GM19467 (cell line): ENCODE data around the gene POLDIP3.

Experiments used
- ATAC-seq: cut with Tn5 transposase; IDR thresholded peaks from one replicate; pipeline ENCODE4 v1.9.1; 2021; ENCODE audit warnings: mild to moderate bottlenecking, moderate library complexity; ENCODE audit not compliant: unreplicated experiment

POLDIP3 gene, protein sequence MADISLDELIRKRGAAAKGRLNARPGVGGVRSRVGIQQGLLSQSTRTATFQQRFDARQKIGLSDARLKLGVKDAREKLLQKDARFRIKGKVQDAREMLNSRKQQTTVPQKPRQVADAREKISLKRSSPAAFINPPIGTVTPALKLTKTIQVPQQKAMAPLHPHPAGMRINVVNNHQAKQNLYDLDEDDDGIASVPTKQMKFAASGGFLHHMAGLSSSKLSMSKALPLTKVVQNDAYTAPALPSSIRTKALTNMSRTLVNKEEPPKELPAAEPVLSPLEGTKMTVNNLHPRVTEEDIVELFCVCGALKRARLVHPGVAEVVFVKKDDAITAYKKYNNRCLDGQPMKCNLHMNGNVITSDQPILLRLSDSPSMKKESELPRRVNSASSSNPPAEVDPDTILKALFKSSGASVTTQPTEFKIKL

GRCh38 chr22:42614312-42615091 is at the start of gene POLDIP3:
Gene POLDIP3, minus strand, starts transcription at chr22:42614883. Its CDS starts 26 bp downstream, at chr22:42614857.
- peak; percentile 55 for ATAC-seq

DNA sequence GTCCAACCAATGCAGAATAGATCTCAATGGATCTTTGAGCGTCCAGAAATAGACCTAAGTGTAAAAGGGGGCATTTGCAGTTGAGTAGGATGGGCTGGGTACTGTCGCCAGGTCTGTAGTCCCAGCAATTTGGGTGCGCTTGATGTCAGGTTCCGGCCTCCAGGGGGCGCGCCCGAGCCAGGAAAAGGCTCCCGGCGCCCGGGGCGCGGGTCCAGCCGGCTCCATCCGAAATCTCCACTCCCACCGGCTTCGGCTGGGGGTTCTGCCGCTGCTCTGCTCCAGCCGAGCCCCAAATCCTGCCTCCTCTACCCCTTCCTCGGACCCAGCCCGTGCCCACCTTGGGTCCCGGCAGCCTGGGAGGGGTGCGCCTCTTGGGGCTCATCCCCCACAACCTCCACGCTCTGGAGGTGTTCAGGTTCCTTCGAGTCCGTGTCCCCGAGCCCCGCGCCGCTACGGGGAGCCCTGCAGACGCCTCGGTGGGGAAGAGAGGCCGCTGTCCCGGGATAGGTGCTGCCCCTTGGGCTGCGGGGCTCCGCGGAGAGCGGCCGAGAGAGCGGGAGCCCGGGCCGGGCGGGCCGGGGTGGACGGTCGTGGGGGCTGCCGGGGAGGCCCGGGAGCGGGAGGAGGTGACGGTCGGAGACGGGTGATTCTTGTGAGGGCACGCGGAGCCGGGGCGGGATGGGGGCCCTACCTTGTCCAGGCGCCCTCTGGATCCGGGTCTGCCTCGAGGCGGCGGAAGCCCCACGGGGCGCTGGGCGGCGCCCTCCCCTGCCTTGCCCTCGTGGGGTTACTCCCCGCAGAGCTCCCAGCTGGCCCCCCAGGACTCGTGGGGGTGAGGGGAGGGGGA is 47.5 kb upstream of the POLDIP3 start:
- ATAC-seq: peak; percentile 63

GRCh38 chr22:42656578-42656977 is 41.9 kb upstream of the POLDIP3 start:
- ATAC-seq: no peak

DNA sequence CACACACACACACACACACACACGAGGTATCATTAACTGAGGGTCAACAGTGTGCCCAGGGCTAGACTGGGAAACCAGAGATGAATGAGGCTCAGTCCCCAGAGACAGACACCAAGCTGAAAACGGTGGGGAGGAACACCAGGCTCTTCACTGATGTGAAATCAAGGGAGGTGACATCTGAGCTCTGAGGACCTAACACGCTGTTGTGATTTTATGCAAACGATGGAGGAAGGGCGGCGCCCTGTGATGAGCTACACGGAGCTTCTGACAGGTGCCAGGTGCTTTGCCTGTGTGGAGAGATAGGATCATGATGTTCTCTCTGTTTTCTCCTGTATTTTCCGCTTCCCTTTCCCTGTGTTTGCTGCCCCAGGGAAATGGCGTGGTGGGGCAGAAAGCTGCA is 41.0 kb upstream of the POLDIP3 start:
- ATAC-seq: peak; percentile 69

GRCh38 chr22:42654436-42655073 is 39.9 kb upstream of the POLDIP3 start:
- no peak for ATAC-seq

GRCh38 chr22:42653999-42654398 is 39.3 kb upstream of the POLDIP3 start:
- ATAC-seq: no peak

GRCh38 chr22:42651134-42651533 is 36.5 kb upstream of the POLDIP3 start:
- no peak for ATAC-seq

DNA sequence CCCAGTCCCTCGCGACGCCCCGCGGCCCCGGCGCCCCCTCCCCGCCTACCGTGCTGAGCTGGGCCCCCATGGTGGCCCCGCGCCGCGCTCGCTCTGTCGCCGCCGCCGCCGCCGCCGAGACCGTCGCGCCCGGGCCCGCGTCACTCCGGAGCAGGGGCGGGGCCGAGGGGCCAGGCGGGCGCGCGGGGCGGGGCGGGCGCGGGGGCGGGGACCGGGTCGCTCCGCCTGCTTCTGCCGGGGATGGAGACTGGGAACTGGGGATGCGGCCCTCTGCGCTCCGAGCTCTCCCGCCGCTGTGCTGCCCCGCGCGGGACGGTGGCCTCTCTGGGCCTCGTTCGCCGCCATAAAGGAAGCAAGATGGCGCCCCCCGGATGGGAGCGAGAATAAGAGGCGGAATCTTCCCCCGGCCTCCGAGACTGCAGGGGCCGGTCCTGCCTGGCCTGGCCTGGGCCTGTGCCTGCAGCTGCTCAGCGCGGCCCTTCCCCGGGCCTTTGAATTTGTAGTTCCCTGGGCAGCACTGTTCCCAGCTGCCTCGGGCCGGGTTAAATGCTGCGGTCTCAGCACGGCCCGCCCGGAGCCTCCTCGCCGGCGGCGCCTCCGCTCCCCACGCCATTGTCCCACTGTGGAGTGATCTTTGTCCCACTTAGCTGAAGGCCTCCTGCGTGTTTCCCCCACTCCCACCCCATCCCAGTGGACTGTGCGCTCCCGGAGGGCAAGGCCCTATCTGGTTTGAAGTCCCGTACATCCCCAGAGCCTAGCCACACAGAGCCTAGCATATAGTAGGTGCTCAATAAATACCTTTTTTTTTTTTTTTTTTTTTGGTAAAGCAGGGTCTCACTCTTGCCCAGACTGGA is 34.8 kb upstream of the POLDIP3 start, which contains the start of gene CYB5R3:
TSS of gene CYB5R3 (minus strand) at position 147 of the 854 bp plus-strand sequence. CDS start at position 70, 77 bp downstream.
- peak; percentile 73 for ATAC-seq

DNA sequence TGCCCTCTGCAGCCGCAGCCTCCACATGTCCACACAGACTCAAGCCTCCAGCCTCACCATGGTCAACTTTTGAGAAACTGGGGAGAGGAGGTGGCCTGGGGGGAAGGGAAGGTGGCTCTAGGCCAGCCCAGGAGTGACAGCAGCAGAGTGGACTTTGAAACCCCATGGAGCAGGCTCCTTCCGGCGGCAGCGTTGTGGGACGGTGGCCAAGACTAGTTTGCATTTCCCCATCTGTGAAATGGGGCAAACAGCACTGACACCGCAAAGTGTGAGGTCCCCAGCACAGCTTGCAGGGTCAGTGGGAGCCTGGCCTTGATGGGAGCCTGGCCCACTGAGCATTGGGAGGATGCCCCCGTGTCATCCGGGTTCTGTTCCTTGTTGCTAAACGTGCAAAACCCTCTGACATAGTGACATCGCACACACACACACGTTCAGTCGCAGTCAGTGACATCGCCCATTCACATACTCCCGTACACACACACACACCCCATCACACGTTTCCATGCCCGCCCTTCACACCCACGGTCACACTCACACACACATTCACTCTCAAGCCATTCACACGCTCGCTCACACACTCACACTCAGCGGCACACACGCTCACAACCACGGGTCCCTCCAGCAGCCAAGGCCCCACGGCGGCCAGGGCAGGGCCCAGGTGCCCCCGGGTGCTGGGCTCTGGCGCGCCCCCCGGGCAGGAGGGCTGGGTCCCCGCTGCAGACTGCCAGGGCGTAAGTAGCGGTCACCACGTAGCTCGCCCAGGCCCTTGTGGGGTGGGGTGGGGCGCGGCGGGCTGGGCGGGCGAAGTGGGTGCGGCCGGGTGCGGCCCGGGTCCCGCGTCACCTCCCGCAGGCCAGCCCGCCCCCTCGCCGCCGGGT is 33.9 kb upstream of the POLDIP3 start:
- ATAC-seq: peak; percentile 39

DNA sequence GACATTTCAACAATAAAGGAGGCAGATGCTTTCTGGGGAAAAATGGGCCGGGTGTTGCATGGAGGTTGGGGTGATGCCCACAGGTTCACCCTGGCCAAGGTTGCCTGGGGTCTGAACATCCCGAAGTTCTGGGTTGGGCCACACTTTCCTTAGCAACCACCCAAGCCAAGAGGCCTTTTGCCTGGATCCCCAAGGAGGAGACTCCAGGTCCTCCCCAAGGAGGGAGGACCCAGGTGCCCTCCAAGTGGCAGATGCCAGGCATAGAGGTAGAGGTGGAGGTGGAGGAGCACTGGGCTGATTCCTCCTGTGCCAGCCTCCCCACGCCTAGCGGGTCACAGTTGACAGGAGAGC is 33.3 kb upstream of the POLDIP3 start:
- ATAC-seq: no peak

DNA sequence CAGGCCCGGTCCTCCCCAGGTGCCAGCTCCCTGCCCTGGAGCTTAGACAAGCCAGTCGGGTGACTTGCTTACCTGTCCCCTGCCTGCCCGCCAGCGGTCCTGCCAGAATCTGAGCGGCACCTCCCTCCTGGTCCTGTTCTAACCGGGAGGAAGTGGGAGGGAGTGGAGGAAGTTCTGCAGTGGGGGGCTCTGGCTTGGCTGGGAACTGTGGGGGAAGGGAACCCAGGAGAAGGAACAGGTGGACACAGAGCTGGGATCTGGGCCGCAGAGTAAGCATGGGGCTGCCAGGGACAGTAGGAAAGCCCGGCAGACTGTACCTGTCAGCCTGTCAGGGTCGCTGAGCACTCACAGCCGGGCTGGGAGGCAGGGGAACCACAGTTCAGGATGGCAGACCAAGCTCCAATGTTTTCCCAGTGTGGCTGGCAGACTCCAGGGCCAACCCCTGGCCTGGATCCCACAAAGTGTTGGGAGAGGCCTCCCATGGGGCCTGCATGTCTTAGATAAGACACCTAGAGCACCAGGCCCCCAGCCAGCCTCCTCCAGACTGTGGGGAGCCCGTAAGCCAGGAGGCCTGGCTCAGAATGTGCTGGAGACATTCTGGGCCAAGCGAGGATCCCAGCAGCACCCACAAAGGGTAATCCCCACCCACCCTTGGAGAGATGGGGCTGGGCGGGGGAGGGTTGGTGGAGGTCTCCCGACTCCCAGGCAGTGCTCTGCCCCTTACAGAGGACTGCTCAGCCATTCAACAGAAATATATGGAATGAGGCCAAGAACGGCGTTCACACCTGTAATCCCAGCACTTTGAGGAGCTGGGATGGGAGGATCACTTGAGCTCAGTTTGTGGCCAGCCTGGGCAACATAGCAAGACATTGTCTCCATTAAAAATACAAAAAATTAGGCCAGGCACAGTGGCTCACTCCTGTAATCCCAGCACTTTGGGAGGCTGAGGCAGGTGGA is 32.2 kb upstream of the POLDIP3 start:
- ATAC-seq: no peak

DNA sequence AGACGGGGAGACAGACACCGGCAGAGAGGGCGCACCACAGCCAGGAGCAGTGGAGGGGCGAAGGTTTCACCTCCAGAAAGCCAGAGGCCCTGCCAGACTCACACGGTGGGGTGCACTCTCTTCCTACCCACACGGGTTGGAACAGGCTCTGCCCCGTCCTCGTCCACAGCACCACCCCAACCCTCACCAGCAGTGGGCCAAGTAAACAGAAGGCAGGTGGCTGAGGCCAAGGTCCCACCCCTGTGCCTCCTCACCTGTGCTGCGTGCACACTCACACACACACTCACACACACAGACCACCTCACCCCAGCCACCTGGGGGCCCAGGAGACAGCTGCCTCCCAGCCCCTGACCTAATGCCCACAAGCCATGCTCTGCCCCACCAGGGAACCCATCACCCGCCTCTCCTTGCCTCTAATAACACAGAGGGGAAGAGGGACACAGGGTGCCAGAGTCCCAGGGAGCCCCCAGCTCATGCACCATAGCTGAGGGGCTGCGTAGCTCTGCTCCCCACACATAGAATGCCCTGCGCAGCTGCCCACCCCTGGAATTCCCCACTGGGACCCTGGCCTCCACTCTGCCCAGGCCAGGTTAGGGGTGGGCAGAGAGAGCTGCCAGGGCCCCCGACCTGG is 31.4 kb upstream of the POLDIP3 start:
- ATAC-seq: no peak

DNA sequence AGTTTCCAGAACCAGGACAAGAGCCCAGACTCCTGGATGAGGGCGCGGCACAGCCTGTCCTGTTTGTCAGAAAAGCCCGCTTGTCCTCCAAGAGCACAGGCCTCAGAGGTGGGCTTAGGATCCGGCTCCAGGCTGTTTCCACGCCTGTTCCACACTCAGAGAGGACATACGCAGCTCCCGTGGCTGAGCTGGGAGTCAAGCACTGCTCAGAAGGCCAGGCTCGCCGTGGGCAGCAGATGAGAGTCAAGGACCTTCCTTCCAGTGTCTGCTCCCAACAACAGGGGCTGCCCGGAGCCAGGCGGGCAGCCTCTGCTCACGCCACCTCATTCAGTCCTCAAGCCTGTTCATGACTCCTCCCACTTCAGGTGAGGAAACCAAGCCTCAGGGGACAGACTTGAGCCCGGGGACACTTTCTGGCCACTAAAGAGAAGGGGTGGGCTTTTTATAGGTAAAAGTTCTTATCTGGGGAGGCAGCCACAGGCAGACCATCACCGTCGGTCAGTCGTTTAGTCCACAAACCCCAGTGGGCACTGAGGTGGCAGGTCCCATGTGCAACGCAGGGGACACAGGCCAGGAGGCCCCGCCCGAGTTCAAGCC is 30.8 kb upstream of the POLDIP3 start:
- ATAC-seq: no peak

- no peak for ATAC-seq
Observed at GRCh38 chr22:42644422-42645340, 30.0 kb upstream of the POLDIP3 start.

- no peak for ATAC-seq
Observed at GRCh38 chr22:42643634-42644421, 29.1 kb upstream of the POLDIP3 start.
